Neuron (in vitro differentiated cells): ENCODE results near the gene ADAMTS17.
"Not testable (repeated sequence)": the region's sequence is repeated elsewhere in the genome, so short reads cannot be mapped to it uniquely, and the experiment has no call there.

ENCODE experiments used
- H2AFZ ChIP-seq: one replicate; pipeline ENCODE4 v1.6.1; 2013; ENCODE audit warnings: low read depth, mild to moderate bottlenecking, inconsistent platforms, low read length, moderate library complexity
- H3K27me3 ChIP-seq: one replicate; pipeline ENCODE4 v1.6.1; 2013; ENCODE audit warnings: low read length; ENCODE audit not compliant: insufficient read depth
- H3K36me3 ChIP-seq: one replicate; pipeline ENCODE4 v1.6.1; 2013; ENCODE audit warnings: low read length; ENCODE audit not compliant: insufficient read depth
- H3K4me1 ChIP-seq: one replicate; pipeline ENCODE4 v1.6.1; 2013; ENCODE audit warnings: low read length; ENCODE audit not compliant: insufficient read depth
- H3K4me3 ChIP-seq: 2 replicates; pipeline ENCODE4 v1.5.1; 2013; ENCODE audit warnings: mild to moderate bottlenecking, low read length, moderate library complexity
- H3K9me3 ChIP-seq: one replicate; pipeline ENCODE4 v1.6.1; 2013; ENCODE audit warnings: low read length

ADAMTS17 gene

DNA sequence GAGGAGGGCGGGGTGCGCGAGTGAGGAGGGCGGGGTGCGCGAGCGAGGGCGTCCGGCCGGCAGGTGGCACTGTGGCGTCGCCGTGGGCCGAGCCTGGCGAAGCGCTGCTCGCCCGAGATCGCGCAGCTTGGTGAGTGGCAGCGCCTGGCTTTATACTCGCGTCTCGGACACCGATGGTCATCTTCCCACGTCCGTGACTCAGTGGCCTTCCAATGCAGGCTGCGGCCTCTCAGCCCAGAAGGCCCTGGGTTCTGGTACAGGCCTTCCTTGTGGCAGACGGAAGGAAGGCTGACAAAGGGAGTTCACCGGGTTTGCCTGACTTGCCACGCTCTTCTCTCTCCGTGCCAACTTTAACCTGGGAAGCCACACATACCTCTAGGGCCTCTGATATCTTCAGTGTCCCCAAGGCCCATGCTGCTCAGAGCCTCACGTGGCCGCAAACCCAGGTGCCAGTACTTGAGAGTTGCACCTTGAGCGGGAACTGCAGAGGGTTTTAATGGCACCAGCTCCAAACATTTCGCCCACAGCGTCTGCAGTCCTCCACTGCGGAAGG, 413.3 kb downstream of the ADAMTS17 start:
- Histone ChIP-seq H3K9me3 (no peaks in the 10 kb centered on the region), H3K4me1 (peaks cover 6% of the 10 kb centered on the region), H3K36me3 (no peaks in the 10 kb centered on the region), H2AFZ (peak overlapping the region; percentile 11), H3K27me3 (peaks cover 21% of the 10 kb centered on the region), H3K4me3 (peak overlapping the region; percentile 48)

DNA sequence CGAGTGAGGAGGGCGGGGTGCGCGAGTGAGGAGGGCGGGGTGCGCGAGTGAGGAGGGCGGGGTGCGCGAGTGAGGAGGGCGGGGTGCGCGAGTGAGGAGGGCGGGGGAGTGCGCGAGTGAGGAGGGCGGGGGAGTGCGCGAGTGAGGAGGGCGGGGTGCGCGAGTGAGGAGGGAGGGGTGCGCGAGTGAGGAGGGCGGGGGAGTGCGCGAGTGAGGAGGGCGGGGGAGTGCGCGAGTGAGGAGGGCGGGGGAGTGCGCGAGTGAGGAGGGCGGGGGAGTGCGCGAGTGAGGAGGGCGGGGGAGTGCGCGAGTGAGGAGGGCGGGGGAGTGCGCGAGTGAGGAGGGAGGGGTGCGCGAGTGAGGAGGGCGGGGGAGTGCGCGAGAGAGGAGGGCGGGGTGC, 415.2 kb downstream of the ADAMTS17 start:
- not testable (repeated sequence) for H3K36me3 ChIP-seq, H2AFZ ChIP-seq, H3K9me3 ChIP-seq, H3K4me1 ChIP-seq, H3K4me3 ChIP-seq
- H3K27me3 ChIP-seq = peaks cover 21% of the 10 kb centered on the region

DNA sequence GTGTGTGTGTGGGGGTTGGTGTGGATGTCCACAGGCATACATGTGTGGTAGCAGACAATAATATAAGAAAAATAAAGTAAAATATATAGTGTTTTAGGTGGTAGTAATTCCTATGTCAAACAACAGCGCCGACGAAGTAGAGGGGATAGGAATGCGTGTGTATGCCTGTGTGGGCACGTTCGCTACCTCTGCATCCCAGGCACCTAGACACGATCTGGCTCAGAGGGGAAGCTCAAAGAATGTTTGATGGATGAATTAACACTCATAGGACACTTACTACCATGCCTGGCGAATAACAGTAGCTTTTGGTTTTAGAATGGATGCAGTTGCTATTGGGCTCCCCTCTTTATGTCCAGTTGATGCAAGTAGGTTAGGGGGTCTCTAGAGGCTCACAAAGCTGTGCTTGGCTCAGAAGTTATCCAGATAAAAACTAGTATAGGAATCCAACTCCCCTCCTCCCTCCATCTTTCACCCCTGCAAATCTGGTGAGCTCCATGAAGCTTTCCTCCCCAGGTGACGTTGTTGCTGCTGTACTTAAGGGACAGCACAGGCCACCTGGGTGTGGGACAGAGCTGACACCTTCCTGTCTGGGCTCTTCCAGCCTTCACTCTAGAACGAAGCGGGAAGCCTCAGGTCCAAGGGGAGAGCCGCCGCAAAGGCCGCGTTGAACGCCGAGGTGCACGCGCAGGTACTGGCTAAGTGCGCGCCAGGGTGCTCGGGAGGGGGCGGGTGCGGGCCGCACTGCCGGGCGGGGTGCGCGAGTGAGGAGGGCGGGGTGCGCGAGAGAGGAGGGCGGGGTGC, 415.9 kb downstream of the ADAMTS17 start:
- Histone ChIP-seq H3K36me3 (no peaks in the 10 kb centered on the region), H2AFZ (no peak overlapping the region), H3K4me1 (peaks cover 6% of the 10 kb centered on the region), H3K4me3 (no peak overlapping the region), H3K9me3 (no peaks in the 10 kb centered on the region), H3K27me3 (peaks cover 21% of the 10 kb centered on the region)

DNA sequence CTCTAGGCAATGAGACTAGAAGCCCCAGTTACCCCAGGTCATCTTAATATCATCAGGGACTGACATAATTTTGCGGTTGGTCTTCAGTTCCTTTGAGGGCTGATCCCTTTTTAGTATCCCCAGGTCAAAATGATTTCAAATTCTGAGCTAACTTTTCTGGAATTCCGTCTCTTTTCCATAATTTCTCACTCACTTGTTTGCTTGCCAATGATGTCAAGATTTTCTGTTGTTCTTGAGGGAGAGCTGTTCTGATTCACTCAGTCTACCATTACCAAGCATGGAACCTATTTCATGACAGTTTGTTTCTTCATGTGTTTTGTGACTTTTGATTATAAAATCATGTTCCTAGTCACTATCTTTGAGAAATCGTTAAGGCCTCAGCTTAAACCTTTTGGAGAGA, 418.1 kb downstream of the ADAMTS17 start:
- Histone ChIP-seq H3K4me3 (no peak overlapping the region), H3K4me1 (peaks cover 3% of the 10 kb centered on the region), H3K27me3 (peaks cover 14% of the 10 kb centered on the region), H2AFZ (no peak overlapping the region), H3K36me3 (no peaks in the 10 kb centered on the region), H3K9me3 (no peaks in the 10 kb centered on the region)
